Measurements from ENCODE around the gene PRKCA. TPM values are rescaled to one million over a fixed set of nuclear protein-coding genes. Genes with fewer than 3 reads are reported as not detected.
A peak's percentile ranks its signal among the peaks of the same experiment; 100 is the strongest.

PRKCA gene
- total and polyA plus RNA-seq, 2 of the 13 experiments (the other 11 are each of a cell fraction or from before 2014, with no cell fraction given) = 18.5 to 21.5 TPM

DNA sequence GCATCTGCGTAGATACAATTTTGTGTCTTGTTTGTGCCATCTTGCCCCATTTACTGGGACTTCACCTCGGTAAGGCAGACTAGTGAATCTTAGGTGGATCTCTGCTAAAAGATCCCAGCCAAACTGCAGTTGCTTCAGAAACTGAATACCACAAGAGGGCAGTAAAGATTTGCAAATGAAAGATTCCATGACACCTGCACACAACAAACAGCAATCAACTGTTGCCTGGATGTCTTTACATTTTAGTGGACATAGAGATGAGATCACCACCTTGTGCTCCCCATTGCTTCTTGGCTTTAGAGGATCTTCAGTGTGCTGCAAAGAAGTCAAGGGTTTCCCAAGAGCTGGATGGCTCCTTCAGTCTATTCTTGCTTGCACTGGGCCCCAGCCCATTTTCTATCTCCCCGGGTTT lies 413.3 kb downstream of the PRKCA start (continued):
- no peak for TF ChIP-seq SALL1 (CRISPR knock-in tag; IDR thresholded peaks at IDR 0.05)
- no peak for TF ChIP-seq CHD4 (IDR thresholded peaks at IDR 0.05; ENCODE audit: borderline replicate concordance, low read length)
- no peak for TF ChIP-seq ZNF484 (CRISPR knock-in tag; IDR thresholded peaks at IDR 0.05; ENCODE audit: borderline replicate concordance, low read depth)
- peak; percentile 38 for TF ChIP-seq TEAD3 (CRISPR knock-in tag; optimal IDR thresholded peaks at IDR 0.05; ENCODE audit: borderline replicate concordance)
- no peak for TF ChIP-seq ZNF878 (CRISPR knock-in tag; IDR thresholded peaks at IDR 0.05)
- TF ChIP-seq HDAC2 (CRISPR knock-in tag; IDR thresholded peaks at IDR 0.05) = no peak
- TF ChIP-seq RCOR2 (CRISPR knock-in tag; IDR thresholded peaks at IDR 0.05) = no peak
- TF ChIP-seq, protein P1, sequence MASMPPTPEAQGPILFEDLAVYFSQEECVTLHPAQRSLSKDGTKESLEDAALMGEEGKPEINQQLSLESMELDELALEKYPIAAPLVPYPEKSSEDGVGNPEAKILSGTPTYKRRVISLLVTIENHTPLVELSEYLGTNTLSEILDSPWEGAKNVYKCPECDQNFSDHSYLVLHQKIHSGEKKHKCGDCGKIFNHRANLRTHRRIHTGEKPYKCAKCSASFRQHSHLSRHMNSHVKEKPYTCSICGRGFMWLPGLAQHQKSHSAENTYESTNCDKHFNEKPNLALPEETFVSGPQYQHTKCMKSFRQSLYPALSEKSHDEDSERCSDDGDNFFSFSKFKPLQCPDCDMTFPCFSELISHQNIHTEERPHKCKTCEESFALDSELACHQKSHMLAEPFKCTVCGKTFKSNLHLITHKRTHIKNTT (CRISPR knock-in tag; IDR thresholded peaks at IDR 0.05) = no peak
- no peak for TF ChIP-seq TRAFD1 (CRISPR knock-in tag; IDR thresholded peaks at IDR 0.05; ENCODE audit: borderline replicate concordance)
- no peak for TF ChIP-seq ZNF335 (CRISPR knock-in tag; IDR thresholded peaks at IDR 0.05)
- TF ChIP-seq, protein P2, sequence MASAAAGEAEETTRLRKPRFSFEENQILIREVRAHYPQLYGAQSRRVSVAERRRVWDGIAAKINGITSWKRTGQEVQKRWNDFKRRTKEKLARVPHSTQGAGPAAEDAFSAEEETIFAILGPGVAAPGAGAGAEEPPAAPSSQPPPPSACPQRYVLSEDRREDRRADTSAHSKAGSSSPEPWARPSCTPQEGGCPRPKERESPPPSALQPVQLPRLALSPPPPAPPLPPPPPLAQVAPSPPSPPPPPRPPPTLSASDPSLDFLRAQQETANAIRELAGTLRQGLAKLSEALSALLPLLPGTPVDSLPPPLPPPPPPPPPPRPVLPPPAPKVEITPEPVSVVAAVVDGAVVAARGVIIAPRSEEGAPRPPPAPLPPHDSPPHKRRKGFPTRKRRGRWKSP (CRISPR knock-in tag; IDR thresholded peaks at IDR 0.05) = no peak
- no peak for TF ChIP-seq SSRP1 (CRISPR knock-in tag; IDR thresholded peaks at IDR 0.05)
- TF ChIP-seq SMARCE1 (IDR thresholded peaks at IDR 0.05; ENCODE audit: borderline replicate concordance) = no peak
- TF ChIP-seq EHMT2 (IDR thresholded peaks at IDR 0.05; ENCODE audit: borderline replicate concordance, low read depth, low read length) = no peak
- no peak for TF ChIP-seq ZNF770 (CRISPR knock-in tag; IDR thresholded peaks at IDR 0.05)
- TF ChIP-seq ZNF841 (CRISPR knock-in tag; IDR thresholded peaks at IDR 0.05; ENCODE audit: borderline replicate concordance) = no peak
- no peak for TF ChIP-seq MEIS2 (CRISPR knock-in tag; IDR thresholded peaks at IDR 0.05)
- no peak for TF ChIP-seq ZNF605 (CRISPR knock-in tag; IDR thresholded peaks at IDR 0.05)
- no peak for TF ChIP-seq ZNF18 (CRISPR knock-in tag; IDR thresholded peaks at IDR 0.05; ENCODE audit: insufficient replicate concordance)
- no peak for TF ChIP-seq RBM39 (IDR thresholded peaks at IDR 0.05; ENCODE audit: low read depth, low read length, poor library complexity, severe bottlenecking)
- TF ChIP-seq RARG (CRISPR knock-in tag; IDR thresholded peaks at IDR 0.05; ENCODE audit: low read depth) = no peak
- TF ChIP-seq SMC3 (IDR thresholded peaks at IDR 0.05; ENCODE audit: low read length) = peak; percentile 84
- no peak for TF ChIP-seq CENPT (CRISPR knock-in tag; IDR thresholded peaks at IDR 0.05; ENCODE audit: low read depth)
- no peak for TF ChIP-seq FOSL2 (CRISPR knock-in tag; IDR thresholded peaks at IDR 0.05)
- no peak for TF ChIP-seq MAFK (conservative IDR thresholded peaks at IDR 0.05 in 1 of 2, IDR thresholded peaks at IDR 0.05 in 1 of 2; ENCODE audit: low read length in 2 of 2)

Data from HepG2 (cell line).